LHCN-M2 (cell line): ENCODE measurements around the gene GCGR. TPM values are rescaled to one million over a fixed set of nuclear protein-coding genes. Genes with fewer than 3 reads are reported as not detected.
"Not testable (repeated sequence)": the region's sequence is repeated elsewhere in the genome, so short reads cannot be mapped to it uniquely, and the experiment has no call there.

Experiments
- DNase-seq: peaks from one replicate; pipeline ENCODE4 v3.0.0-alpha.2; 2012; ENCODE audit warnings: low read depth
- total RNA-seq: library from RNA; depleted of rRNA; stranded (reverse); fragments of >200 nt; gene quantifications from 2 replicates; pipeline ENCODE4 v1.2.3, GENCODE V29; 2014

The GCGR gene
- total RNA-seq, 1 experiment from 2014 or later = not detected

DNA sequence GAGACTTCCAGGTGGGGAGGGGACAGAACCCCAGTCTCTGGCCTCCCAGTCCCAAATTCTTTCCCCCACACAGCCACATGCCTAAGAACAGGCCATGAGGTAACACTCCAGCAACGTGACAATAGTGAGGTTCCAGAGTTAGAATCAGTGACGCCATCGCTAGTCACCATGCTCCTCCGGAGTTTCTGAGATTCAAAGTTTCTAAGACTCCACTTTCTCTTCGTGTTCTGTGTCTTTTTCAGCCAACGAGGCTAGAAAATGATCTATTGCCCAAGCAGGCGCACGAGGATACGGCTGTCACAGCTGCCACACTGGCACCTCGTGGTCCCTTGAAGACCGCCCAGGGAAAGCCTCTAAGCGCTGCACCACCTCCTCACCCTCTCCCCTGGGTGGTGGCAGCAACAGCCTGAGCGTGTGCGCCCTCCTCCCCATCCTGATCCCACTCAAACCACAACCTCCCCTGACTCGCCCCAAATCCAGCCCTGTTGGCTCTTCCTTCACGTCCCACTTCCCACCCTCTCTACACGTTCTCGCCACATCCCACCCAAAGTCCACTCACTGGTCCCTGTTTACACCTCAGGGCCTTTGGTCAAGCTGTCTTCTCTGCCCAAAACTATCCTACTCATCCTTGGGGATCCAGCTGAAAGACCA lies 28.1 kb downstream of the GCGR start:
- peak; percentile 46 for DNase-seq

DNA sequence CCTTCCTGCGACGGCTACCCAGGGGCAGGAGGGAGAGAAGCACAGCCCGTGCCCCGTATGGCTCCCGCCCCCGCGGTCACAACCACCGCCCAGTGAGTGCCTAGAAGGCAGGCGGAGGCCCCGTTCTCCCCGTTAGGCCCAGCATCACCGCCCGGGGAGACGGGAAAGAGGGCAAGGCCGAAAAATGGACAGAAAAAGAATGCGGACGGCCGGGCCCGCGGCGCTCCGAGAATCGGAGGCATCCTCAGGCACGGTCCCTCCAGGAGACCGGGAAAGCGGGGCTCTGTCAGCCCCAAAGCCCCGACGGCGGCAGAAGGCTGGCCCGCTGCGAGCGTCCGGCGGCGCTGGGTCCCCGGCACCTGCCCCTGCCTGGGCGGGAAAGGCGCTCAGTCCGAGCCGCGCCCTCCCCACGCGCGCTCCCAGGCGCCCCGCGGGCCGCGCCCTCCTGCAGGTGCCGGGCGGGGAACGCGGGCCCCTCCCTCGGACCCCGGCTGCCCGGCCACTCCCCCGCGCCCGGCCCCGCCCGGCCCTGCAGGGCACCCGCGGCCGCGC lies 28.7 kb downstream of the GCGR start:
- DNase-seq = peak; percentile 21

DNA sequence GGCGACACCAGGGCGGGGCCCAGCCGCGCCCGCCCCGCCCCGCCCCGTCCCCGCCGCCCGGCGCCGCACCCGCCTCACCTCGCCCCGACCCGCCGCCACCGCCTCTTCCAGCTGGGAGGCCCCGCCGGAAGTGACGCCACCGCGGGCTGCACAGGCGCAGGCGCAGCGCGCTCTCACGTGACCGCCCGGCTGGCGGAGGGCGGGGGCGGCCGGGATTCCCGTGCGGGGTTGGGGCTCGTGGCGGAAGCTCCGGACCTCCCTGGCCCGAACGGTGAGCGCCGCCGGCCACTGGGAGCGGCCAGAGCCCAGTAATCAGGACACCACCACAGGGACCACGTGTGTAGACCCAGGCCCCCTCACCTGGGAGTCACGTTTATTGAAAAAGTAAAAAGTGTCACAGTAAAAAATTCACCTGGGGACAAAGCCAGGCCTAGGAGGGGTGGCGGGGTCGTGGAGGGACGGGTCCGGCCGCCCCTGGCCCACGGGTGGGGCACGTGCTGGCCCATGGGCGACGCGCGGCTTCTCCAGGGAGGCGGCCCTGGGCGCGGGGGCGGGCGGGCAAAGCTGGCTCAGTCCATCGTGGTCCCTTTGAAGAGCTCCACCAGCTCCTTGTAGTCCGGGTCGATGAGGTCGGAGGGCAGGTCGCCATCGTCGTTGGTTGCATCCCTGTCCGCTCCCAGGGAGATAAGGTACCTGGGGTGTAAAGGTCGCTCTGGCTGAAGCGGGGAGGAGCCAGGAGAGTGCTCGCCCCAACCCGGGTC lies 29.4 kb downstream of the GCGR start, which contains the start of gene MCRIP1:
MCRIP1 (minus strand) TSS at position 132 of the 761 bp plus-strand sequence. CDS start 8,785 bp downstream, outside the sequence.
- peak; percentile 87 for DNase-seq

DNA sequence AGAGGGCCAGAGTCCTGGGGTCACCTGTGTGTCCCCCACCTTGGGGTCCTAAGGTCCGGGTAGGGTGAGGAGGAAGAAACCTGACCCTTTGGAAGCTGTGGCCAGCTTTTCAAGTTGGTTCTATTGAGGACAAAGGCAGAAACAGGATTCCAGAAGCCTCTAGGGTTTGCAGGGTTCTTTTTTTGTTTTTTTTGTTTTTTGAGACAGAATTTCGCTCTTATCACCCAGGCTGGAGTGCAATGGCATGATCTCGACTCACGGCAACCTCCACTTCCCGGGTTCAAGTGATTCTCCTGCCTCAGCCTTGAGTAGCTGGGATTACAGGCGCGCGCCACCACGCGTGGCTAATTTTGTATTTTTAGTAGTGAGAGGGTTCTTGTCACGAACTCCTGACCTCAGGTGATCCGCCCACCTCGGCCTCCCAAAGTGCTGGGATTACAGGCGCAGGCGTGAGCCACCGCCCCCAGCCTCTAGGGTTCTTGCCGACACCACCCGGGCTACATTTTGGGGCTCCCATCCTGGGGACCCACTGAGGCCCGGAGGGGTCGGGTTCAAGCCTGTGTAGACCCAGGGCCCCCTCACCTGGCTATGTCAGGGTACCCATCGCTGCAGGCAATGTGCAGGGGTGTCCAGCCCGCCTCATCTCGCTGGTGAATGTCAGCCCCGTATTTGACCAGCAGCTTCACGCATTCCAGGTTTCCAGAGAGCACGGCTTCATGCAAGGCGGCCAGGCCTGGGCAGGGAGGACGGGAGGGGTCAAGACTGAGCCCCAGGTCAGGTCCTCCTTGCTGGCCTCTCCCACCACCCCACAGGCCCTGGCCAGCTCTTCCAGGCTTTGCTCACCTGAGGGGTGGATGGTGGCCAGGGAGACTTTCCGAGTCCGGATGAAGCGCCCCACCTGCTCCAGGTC lies 30.2 kb downstream of the GCGR start:
- DNase-seq = no peak

DNA sequence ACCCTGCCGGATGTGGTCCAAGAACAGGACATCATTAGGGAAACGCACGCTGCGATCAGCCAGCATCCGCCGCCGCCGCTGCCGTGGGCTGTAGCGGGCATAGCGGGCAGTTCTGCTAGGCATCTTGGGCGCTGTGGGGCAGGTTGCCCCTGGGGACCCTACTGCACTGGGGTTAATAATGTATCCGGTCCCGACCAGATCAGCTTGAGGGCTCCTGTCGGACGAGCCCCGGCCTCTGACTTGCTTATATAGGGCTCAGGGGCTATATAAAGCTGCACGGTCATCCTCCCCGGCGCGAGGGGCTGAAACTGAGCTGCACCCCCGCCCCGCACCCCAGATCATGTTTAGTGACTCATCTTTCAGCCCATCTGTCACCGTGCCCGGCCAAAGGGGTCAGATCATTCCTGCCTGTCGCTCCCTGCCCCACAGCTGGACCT lies 30.9 kb downstream of the GCGR start, which contains the start of gene PPP1R27:
PPP1R27 (minus strand) TSS at position 220 of the 437 bp plus-strand sequence; CDS start at position 123, 97 bp downstream.
- no peak for DNase-seq

DNA sequence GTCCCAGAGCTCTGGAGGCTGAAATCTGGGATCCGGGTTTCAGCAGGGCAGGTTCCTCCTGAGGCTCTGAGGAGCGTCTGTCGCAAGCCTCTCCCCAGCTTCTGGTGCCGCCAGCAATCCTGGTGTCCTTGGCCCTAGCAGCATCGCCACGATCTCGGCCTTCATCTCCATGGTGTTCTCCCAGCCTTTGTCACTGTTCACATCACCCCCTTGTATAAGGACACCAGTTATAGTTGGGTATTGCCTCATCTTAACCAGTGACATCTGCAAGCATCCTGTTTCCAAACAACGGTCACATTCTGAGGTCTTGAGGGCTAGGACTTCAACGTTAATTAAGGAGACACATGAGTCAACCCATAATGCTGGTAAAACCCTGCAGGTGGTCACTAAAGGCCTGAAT lies 33.7 kb downstream of the GCGR start:
- DNase-seq = no peak

DNA sequence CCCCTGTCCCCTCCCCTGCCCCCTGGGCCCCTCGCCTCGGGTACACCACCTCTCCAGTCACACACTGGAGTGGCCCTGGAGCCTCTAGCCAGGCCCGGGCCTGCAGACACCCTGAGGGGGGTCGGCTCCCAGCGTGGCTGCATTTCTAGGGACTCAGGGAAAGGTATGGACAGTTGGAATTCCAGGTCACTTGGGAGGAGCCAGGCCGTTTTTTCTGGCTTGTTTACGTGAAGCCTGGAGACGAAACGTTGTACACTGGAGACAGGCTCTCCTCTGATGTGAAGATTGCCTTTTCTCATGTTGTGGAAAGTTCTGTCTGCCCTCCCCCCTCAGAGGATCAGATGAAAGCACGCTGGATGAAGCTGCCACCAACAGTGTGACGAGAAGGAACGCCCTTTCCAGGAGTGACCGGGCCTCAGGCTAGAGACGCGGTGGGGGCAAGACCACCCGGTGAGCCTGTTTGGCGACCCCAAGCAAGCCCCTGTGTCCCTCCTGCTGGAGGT lies 34.9 kb downstream of the GCGR start:
- no peak for DNase-seq

DNA sequence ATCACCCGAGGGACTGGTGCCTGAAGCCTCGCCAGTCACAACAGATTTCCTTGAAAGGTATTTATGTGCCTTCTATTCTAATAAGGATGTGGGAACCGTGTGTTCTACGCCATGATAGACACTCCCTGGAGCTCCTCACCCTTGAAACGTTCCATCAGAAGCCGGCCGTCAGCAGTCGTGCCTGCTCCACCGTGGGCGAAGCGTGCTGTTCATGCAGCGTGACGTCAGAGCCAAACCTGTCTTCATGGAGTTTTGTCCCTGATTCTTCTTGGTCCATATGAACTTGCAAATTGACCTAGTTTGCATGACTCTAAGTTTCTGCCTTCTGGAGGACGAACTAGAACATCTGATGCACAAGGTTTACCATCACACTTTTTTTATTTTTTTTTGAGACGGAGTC lies 35.4 kb downstream of the GCGR start:
- DNase-seq = no peak

DNA sequence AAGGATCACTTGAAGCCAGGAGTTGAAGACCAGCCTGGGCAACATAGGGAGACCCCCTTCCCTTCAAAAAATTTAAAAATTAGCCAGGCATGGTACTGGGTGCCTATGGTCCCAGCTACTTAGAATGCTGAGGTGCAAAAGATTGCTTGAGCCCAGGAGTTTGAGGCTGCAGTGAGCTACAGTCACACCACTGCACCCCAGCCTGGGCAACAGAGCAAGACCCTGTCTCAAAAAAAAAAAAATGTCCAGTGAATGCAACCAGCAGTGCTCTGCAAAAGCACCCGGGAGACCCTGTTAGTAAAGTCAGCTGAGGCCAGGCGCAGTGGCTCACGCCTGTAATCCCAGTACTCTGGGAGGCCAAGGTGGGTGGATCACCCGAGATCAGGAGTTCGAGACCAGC lies 36.1 kb downstream of the GCGR start:
- DNase-seq = not testable (repeated sequence)

DNA sequence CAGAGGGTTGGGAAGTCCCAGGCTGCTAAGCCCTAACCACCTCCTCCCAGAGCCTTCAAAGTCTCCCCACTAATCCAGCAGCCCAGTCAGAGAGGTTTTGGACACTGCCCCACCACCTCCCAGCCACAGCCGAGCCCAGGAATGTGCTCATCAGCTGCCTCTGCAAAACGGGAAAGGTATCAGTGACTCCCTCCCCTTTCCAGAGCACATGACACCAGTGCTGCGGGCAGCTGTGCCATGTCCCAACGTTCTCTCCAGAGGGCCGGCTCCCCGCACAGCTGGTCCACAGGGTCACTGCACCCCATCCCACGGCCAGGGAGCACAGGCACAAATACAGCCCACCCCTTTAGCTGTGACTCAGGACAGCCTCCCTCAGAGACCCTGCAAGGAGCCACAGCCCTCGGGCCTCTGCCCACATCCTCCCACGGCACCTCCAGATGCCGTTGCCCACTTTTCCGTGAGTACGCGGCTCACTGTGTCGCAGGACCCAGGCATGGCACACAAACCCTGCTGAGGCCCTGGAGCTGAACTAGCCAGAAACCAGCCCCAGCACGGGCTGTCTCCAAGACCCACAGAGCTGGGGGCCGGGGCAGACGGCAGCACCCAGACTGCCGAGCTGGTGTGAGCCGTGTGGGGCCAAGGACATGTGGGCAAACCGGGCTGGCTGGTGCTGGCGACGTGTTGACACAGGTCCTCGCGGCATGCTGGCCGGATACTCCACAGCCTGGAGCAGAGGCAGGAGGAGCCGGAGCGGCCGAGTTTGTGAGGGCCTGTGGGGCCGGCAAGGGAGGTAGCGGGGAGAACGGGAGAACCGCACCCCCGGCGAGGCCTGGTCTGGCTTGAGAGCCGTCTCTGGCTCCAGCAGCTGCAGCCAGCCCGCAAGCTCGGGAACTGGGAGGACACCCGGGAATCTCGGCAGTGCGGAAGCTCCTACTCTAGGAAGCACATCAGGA lies 37.2 kb downstream of the GCGR start:
- DNase-seq = peak; percentile 69

DNA sequence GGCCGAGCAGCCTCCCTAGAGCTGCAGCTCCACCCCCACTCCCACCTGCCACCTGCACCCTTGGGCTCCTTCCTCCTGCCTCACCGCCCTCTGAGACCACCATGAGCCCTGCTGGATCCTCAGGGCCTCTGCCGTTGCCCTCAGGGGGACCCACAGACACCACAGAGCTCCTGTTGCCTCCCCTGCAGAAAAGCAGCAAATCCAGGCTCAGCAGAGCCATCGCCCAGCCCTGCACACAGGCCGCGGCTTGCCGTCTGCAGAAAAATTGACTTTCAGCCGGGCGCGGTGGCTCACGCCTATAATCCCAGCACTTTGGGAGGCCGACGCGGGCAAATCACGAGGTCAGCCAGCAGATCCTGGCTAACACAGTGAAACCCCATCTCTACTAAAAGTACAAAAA lies 37.9 kb downstream of the GCGR start:
- no peak for DNase-seq

DNA sequence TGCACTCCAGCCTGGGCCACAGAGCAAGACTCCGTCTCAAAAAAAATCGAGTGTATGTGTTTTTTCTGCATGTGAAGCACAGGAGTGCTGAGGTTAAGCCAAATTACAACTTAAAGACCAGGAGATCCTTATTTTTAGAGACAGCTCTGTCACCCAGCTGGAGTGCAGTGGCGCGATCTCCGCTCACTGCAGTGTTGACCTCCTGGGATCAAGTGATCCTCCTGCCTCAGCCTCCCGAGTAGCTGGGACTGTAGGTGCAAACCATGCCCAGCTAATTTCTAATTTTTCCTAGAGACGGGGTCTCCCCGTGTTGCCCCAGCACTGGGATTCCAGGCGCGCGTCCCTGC lies 38.4 kb downstream of the GCGR start:
- no peak for DNase-seq

DNA sequence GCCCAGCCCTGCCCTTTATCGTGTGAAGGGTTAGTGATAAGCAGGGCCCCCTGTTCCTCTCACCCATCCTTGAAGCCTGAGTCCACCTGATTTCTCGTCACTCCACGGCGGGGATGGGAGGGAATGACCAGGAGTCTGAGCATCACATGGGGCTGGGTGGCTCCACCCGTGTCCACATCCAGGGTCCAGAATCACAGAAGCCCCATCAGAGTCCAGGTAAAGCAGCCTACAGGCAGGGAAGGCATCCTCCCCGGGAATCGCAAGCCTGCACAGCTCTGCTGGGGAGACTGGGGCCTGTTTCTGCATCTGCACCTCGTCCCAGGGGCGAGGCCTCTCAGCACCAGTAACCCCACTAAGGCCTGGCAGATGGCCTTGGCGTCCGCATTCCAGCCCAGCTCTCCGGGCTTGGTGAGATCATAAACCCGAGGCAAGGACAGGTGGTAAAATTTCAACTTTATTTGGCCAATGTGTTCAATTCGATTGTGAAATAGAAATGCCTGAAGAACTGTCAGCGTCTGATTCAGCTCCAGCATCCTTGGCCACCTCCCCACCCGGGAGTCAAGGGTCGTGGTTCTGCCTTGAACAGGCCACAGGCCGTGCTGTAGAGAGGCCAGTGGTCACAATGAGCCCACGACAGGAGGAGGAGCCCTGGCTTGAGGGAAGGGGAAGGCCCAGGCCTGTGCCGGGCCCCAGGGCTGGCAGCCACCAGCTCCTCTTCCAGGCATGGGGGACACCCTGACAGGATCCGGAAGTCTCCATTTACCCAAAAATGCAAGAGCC lies 39.0 kb downstream of the GCGR start:
- DNase-seq = peak; percentile 79

DNA sequence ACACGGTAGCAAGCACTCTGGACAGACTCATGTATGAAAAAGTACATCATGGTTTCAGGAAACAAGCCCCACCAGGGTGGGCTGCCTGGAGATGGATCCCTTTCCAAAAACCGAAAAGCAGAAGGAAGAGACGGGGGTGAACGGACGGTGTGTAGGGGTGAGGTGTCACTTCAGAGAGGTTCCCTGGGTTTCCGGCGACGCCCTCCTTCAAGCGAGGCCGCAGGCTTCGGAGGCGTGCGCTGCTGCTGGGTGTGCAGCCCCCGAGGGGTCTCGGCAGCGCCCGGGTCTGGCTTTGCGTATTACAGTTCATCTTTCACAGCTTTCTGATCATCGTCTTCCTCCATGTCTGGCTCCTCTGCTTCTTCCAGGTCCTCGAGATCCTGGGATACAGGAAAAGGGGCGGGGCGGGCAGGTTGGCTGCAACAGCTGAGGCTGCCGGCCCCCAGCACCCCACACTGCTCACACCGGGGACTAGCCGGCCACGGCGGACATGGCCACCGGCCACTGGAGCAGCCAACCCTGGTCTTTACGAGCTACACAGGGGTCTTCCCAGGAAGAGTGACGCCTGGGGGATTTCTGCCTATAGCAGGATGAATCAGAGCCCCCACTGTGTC lies 39.9 kb downstream of the GCGR start:
- DNase-seq = no peak

DNA sequence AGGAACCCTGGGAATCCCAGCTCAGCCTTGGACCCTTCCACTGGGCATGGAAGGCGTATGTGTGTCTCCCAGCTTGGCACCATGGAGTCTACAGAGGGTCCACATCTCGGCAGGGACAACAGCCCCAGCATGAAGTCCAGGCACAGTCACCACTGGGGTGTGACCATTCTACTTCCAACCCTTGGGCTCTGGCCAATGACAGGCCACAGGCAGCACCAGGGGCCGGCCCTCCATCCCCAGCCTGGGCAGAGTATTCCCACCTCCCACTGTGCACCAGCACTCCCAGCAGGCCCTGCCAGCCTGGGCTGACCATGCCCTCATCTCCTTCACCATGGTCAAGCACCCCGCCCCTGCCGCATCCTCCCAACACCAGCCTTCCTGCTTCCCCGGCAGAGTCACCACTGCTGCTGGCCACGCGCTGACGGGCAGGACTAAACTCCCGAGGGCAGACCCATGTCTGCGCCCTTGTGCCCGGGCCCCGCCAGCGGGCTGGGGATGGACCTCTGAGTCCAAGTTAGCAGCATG lies 40.4 kb downstream of the GCGR start:
- no peak for DNase-seq

DNA sequence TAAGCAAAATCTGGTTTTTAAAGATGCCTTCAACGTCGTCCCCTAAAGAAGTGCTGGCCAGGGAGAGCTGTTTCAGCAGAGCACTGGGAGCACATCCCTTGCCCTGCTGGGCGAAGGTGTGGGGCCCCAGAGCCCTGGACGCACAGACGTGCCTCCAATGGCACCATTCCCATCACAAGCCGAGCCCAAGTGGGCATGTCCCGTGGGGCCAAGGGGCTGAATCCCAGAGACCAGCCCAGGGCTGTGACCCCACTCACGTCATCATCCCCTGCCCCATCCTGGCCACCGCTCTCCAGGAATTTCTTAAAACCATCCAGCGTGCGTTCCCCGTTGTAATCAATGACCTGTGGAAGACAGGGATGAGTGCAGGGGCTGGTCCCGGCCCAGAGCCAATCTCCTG lies 40.9 kb downstream of the GCGR start:
- DNase-seq = no peak

DNA sequence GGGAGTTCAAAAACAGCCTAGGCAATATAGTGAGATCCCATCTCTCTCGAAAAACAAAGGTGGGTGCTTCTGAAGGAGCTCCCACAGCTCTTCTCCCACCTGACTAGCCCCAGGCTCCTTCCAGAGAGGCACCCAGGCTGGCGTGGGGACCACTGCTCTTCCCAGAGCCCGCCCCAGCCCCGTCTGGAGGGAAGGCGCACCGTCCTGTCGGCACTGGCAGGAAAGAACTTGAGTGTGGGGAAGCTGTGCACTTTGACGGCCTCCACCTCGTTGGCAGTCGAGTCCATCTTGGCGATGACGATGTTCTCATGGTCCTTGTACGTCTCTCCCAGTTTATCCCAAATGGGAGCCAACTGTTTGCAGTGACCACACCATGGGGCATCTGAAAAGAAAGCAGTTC lies 41.4 kb downstream of the GCGR start:
- DNase-seq = no peak

DNA sequence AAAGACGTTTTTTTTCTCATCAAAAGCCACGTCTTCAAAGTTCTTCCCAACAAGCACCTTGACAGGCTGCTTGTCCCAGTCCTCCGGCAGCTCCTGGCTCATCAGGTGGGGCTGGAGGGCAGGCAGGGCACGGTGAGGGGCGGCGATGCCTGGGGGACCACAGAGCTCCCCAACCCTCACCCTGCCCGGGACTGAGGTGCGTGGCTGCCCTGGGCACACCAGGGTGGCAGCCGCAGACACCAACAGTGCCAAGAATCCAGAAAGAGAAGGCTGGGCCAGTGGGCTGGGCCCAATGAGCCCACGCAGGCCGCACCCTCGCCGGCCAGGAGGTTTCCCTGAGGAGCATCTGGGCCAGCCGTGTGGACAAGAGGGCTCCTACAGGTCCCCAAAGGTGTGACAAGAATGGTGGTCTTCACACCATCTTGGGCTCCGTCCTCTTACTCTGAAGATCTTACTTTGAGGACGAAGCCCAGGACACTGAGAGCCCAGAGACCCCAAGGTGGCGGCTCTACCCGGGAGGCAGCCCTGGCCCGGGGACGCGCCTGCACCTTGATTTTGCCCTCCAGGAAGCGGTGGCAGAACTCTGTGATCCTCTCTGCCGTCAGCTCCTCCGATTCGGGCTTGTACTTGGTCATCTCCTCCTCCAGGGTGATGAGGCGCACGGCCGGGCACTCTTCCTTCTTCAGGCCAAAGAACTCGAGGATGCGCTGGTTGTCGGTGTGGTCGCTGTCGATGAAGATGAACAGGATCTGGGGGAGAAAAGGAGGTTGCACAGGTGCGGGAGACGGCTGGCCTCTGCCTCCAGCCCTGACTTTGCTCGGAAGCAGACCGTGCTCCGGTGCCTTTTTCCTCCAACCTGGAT lies 42.2 kb downstream of the GCGR start:
- no peak for DNase-seq
